ENCODE results near the gene TNFRSF6B. TPM values are rescaled to one million over a fixed set of nuclear protein-coding genes. Genes with fewer than 3 reads are reported as not detected.

Gene TNFRSF6B
- polyA plus RNA-seq, 2 of the 4 experiments (the other 2 are of a cell fraction), result 0.22 to 0.66 TPM

- no peak for TF ChIP-seq USF2 (IDR thresholded peaks at IDR 0.05)
- 0 out of 5 replicates have a peak, but pooled peaks of 1 of the 2 experiments have one; percentile 24 for TF ChIP-seq JUN (IDR thresholded peaks at IDR 0.05)
- Histone ChIP-seq H3K4me3 (no peak overlapping the region), H3K9me3 (no peaks in the 10 kb centered on the region), H3K4me1 (peaks cover 26% of the 10 kb centered on the region), H3K27ac (peak overlapping the region in 1 of 2 experiments; percentile 63; a peak in 3 of 6 replicates), H3K4me2 (no peak overlapping the region)
- FAIRE-seq, result no peak
- 90% methylated on average over 16 of the region's 21 CpGs for WGBS (ENCODE audit: missing lambda C conversion rate)
- CTCF ChIA-PET, result interaction anchor here (0.8 to 2.7 kb wide), 7 partner anchors 10 to 282 kb away, joined by 3 to 7 read pairs (median 5); partner anchors contain the start of genes ARFRP1, TPD52L2 and ZGPAT
- no peak for DNase-seq (ENCODE audit: low read depth in 1 of 2, low spot score in 1 of 2)
- POLR2A ChIA-PET, result interaction anchor here (0.8 to 1.2 kb wide), 3 partner anchors 16 to 173 kb away, joined by 3 to 4 read pairs (median 4); partner anchors contain the start of genes ARFRP1, TPD52L2 and ZGPAT
- 0 out of 6 replicates have a peak, but pooled peaks of 1 of the 2 experiments have one; percentile 2 for ATAC-seq
Measured at GRCh38 chr20:63691711-63692435, 4.6 kb upstream of the TNFRSF6B start.

- peak; percentile 62 to 66 for ATAC-seq
- H3K4me1 ChIP-seq, result peaks cover 21% of the 10 kb centered on the region
- ChIA-PET CTCF (interaction anchor here (0.8 to 2.7 kb wide), 6 partner anchors 10 to 281 kb away, joined by 3 to 7 read pairs (median 4); partner anchors contain the start of genes ARFRP1, TPD52L2 and ZGPAT), POLR2A (interaction anchor here (0.8 kb wide), 2 partner anchors 15 to 173 kb away, joined by 3 to 4 read pairs; partner anchors contain the start of genes ARFRP1, TPD52L2 and ZGPAT)
- H3K9me3 ChIP-seq, result no peaks in the 10 kb centered on the region
- H3K27ac ChIP-seq, result peak overlapping the region in 1 of 2 experiments; percentile 63; a peak in 2 of 6 replicates
- 70% methylated on average over 17 of the region's 20 CpGs for WGBS (ENCODE audit: missing lambda C conversion rate)
- H3K4me2 ChIP-seq, result no peak overlapping the region
- no peak for FAIRE-seq
- no peak overlapping the region for H3K4me3 ChIP-seq
- DNase-seq (ENCODE audit: low read depth in 1 of 2, low spot score in 1 of 2), result peak in 1 of 2 experiments; percentile 76
- TF ChIP-seq ZFP36 (IDR thresholded peaks at IDR 0.05; ENCODE audit: borderline replicate concordance, partially characterized antibody), result no peak
- no peak for TF ChIP-seq HOXA7 (CRISPR knock-in tag; IDR thresholded peaks at IDR 0.05)
- TF ChIP-seq CHD2 (IDR thresholded peaks at IDR 0.05; ENCODE audit: low read length, partially characterized antibody), result no peak
- TF ChIP-seq SMC3 (IDR thresholded peaks at IDR 0.05), result peak; percentile 31; the same call in 1 of the 3 replicates
- no peak for TF ChIP-seq JUNB (IDR thresholded peaks at IDR 0.05)
- no peak for TF ChIP-seq HOXB13 (CRISPR knock-in tag; IDR thresholded peaks at IDR 0.05; ENCODE audit: low read depth)
- TF ChIP-seq TFCP2L1 (CRISPR knock-in tag; IDR thresholded peaks at IDR 0.05), result no peak
- TF ChIP-seq NPAS2 (CRISPR knock-in tag; IDR thresholded peaks at IDR 0.05; ENCODE audit: borderline replicate concordance), result no peak
- no peak for TF ChIP-seq PHF8 (IDR thresholded peaks at IDR 0.05; ENCODE audit: borderline replicate concordance, low read depth)
- TF ChIP-seq POLR2AphosphoS2 (conservative IDR thresholded peaks at IDR 0.05; ENCODE audit: low read length), result peak; percentile 78
- TF ChIP-seq CBX2 (IDR thresholded peaks at IDR 0.05; ENCODE audit: borderline replicate concordance, low read depth), result no peak
- TF ChIP-seq PBX3 (IDR thresholded peaks at IDR 0.05), result peak; percentile 59; the same call in 1 of the 2 replicates
- no peak for TF ChIP-seq ZSCAN20 (CRISPR knock-in tag; IDR thresholded peaks at IDR 0.05)
- no peak for TF ChIP-seq EHMT2 (IDR thresholded peaks at IDR 0.05; ENCODE audit: low read depth)
- no peak for TF ChIP-seq HMGXB4 (CRISPR knock-in tag; IDR thresholded peaks at IDR 0.05; ENCODE audit: borderline replicate concordance)
- no peak for TF ChIP-seq RFX5 (IDR thresholded peaks at IDR 0.05)
- TF ChIP-seq FOXS1 (CRISPR knock-in tag; IDR thresholded peaks at IDR 0.05), result no peak
- TF ChIP-seq ESRRA (IDR thresholded peaks at IDR 0.05; ENCODE audit: borderline replicate concordance, low read length), result no peak
- no peak for TF ChIP-seq NR3C1 (IDR thresholded peaks at IDR 0.05)
- TF ChIP-seq RAD21 (conservative IDR thresholded peaks at IDR 0.05 in 1 of 2, IDR thresholded peaks at IDR 0.05 in 1 of 2), result peak in 1 of 2 experiments; percentile 26; a peak in 2 of 5 replicates
- TF ChIP-seq HEYL (CRISPR knock-in tag; IDR thresholded peaks at IDR 0.05), result no peak
- no peak for TF ChIP-seq CHD4 (IDR thresholded peaks at IDR 0.05; ENCODE audit: borderline replicate concordance)
- TF ChIP-seq MYC (IDR thresholded peaks at IDR 0.05; ENCODE audit: borderline replicate concordance, low read length), result no peak
- TF ChIP-seq CEBPB (IDR thresholded peaks at IDR 0.05), result no peak
- TF ChIP-seq REST (IDR thresholded peaks at IDR 0.05), result no peak
Measured at GRCh38 chr20:63692436-63693082, 3.9 kb upstream of the TNFRSF6B start.
